Omental fat pad (tissue), 4 donors: ENCODE results near the gene FBXW5. TPM values are rescaled to one million over a fixed set of nuclear protein-coding genes. Genes with fewer than 3 reads are reported as not detected.

Experiments used
- ATAC-seq: fragments of 150-250 bp; one replicate; pipeline ENCODE4 v1.9.1; 2016; ENCODE audit warnings: mild to moderate bottlenecking, moderate library complexity; ENCODE audit not compliant: low FRiP score
- DNase-seq: peaks from one replicate; pipeline ENCODE4 v3.0.0-alpha.2; 2019; ENCODE audit warnings: low spot score
- CTCF ChIP-seq, 3 donors: fragments of 450-650 bp; IDR thresholded peaks; one replicate each; pipeline ENCODE4 v1.5.1; 2016 to 2017; ENCODE audit warnings: antibody characterized with exemption in 3 of 3, mild to moderate bottlenecking in 3 of 3, moderate library complexity in 2 of 3
- total RNA-seq, 4 donors: library from RNA; depleted of rRNA; stranded (reverse); fragments of >200 nt; gene quantifications; one replicate each; pipeline ENCODE4 v1.1.0, GENCODE V29; 2016

FBXW5 gene
- total RNA-seq, 4 donors from 2014 or later: 154 to 242 (median 185) TPM

GRCh38 chr9:136985027-136985602 lies 40.6 kb upstream of the FBXW5 start:
- ATAC-seq: no peak

GRCh38 chr9:136984464-136985026 lies 40.0 kb upstream of the FBXW5 start:
- no peak for TF ChIP-seq CTCF (IDR thresholded peaks at IDR 0.05)
- ATAC-seq (no peak), DNase-seq (no peak)

More at GRCh38 chr9:136985027-136985602, 40.6 kb upstream of the FBXW5 start:
- TF ChIP-seq CTCF (IDR thresholded peaks at IDR 0.05): no peak
- DNase-seq: no peak

GRCh38 chr9:136983656-136984314 lies 39.2 kb upstream of the FBXW5 start:
- TF ChIP-seq CTCF (IDR thresholded peaks at IDR 0.05): no peak
- no peak for ATAC-seq
- DNase-seq: no peak

DNA sequence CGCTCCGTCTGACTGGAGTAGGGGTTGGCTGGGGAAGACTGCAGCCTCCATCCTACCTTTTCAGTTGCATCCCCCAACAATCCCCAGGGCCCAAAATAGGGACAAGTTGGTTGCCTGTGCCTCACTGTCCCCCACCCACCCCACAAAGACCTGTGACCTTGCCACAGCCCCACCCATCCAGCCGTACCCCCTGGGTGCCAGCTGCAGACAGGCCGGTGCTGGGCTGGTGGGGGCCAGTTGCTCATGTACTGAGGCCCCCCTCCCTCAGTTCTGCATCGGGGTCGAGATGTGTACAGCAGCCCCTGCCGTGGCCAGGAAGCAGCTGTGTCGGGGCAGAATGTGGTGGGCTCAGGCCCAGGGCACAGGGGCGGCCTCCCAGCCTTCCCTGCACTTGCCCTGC lies 38.6 kb upstream of the FBXW5 start:
- no peak for ATAC-seq
- no peak for TF ChIP-seq CTCF (IDR thresholded peaks at IDR 0.05)
- no peak for DNase-seq

DNA sequence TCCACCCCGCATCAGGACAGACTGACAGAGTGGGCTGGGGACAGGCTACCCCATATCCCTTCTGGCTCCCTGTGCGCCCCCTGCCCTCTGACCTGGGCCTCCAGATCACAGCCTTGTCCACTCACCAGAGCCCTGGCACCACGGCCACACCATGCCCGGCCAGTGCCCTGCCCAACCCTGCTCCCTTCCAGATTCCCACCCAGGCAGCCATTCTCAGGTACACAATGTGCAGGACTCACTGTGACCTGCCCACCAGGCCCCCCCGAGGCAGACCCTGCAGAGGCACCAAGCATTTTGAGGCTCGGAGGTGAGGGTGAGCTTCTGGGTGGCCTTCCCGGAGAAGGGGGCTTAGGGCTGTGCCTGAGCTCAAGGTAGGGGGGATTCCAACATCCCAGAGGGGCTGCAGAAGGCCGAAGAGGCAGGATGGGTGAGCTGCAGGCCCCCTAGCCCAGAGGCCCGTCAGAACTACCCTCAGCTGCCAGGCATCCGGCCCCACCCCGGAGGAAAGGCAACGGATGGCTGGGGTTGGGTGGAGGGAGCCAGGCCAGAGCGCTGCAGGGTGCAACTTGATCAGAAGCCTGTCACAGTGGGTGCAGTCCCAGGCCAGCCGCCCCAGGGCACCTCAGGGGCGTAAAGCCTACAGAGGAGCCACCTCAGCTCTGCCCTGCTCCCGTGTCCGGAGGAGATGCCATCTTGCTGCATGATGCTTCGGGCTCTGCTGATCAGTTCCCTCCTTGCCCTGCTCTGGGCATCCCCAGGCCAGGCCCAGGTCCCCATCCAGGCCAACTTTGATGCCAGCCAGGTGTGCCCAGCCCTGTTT lies 37.9 kb upstream of the FBXW5 start, which contains the start of gene LCNL1:
LCNL1 (plus strand) TSS at position 762 of the 820 bp plus-strand sequence. CDS start 594 bp downstream, outside the sequence.
- ATAC-seq: no peak
- TF ChIP-seq CTCF (IDR thresholded peaks at IDR 0.05): no peak
- no peak for DNase-seq

DNA sequence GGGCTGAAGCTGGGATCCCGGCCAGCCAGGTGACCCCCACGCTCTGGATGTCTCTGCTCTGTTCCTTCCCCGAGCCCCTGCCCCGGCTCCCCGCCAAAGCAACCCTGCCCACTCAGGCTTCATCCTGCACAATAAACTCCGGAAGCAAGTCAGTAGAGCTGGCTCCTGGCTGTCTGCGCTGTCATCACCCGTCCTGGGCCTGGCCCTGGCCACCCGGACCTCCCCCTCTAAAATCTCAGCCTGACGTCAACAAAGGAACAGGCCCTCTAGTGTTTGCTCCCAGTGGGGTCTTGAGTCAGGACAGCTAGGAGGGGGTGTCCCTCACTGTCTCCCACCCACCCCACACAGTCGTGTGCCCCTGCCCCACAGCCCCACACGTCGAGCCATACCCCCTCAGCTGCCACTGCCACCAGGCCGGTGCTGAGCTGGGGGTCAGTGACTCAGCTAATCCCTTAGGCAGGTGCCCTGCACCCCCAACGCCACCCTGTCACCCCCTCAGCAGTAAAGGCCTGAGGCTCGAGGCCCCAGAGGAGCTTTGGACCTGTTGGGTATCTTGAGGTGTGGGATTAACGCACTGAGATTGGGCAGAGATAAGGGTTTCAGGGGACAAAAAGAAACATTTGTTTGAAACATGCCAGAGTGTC lies 37.2 kb upstream of the FBXW5 start:
- TF ChIP-seq CTCF (IDR thresholded peaks at IDR 0.05): no peak
- DNase-seq (no peak), ATAC-seq (no peak)
